ENCODE data around the gene NUDT17.
"Not testable (repeated sequence)": the region's sequence is repeated elsewhere in the genome, so short reads cannot be mapped to it uniquely, and the experiment has no call there.

NUDT17 gene, protein sequence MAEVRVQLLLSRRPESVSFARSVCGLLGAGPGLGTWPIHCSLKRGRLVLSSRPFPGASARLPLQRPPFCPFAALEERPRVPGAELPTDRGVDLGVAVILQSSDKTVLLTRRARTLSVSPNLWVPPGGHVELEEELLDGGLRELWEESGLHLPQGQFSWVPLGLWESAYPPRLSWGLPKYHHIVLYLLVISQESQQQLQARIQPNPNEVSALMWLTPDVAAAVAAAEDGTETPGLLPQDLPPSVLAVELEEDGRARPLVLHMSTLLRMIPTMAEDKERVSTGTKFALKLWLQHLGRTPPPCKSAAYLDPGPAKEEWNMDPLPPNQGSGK

DNA sequence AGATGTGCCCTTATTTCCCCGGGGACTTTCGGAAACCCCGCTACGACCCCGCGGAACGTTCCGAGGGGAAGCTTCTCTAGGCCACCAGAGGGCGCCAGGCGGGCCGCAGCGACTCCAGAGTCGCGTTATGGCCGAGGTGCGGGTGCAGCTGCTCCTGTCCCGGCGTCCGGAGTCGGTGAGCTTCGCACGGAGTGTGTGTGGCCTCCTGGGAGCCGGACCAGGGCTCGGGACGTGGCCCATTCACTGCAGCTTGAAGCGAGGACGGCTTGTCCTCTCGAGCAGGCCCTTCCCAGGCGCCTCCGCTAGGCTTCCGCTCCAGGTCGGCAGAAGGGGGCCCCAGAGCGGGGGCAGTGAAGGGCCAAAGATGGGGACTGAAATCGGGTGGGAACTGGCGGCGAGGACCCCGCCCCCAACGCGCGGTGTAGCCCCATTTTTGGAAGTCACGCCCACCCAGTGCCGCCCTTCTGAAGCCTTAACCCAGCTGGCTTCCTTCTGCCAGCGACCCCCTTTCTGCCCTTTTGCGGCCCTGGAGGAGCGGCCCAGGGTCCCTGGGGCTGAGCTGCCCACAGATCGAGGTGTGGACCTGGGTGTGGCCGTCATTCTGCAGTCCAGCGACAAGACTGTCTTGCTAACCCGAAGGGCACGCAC, at the start of gene NUDT17:
Gene NUDT17, plus strand, starts transcription at position 117 of the 648 bp plus-strand sequence. Its CDS starts 11 bp downstream, at position 128.
- peak; percentile 44 to 67 (median 47) for DNase-seq (ENCODE audit: low read depth in 3 of 3, low spot score in 1 of 3)

DNA sequence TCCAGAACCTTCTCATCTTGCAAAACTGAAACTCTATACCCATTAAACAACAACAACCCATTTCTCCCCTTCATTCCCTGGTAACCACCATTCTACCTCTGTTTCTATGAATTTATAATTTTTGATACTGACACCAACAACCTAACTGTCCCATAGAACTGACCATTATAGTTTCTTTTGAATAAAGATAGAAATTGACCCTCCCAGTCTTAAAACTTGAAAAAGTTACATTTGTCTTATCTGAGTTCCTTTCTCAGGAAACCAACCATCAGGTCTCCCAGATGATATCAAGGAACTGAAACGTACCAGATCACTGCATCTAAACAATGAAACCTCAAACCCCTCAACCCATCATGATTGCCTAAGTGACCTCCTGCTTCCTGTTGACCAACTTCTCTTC, 48.7 kb upstream of the NUDT17 start:
- no peak for DNase-seq (ENCODE audit: low read depth in 3 of 3, low spot score in 1 of 3)

DNA sequence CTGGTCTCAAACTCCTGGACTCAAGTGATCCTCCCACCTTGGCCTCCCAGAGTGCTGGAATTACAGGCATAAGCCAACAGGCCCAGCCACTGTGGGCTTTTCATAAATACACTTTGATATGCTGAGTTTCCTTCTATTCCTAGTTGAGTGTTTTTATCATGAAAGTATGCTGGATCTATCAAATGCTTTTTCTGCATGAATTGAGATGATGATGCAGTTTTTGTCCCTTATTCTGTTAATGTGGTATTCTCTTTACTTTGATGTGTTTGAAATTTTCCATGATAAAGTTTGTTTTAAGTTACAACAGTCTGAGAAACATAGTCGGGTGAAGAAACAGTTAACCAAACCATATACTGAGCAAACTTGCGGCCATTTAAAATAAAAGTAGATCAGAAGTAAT, 45.6 kb upstream of the NUDT17 start:
- DNase-seq (ENCODE audit: low read depth in 3 of 3, low spot score in 1 of 3): no peak

DNA sequence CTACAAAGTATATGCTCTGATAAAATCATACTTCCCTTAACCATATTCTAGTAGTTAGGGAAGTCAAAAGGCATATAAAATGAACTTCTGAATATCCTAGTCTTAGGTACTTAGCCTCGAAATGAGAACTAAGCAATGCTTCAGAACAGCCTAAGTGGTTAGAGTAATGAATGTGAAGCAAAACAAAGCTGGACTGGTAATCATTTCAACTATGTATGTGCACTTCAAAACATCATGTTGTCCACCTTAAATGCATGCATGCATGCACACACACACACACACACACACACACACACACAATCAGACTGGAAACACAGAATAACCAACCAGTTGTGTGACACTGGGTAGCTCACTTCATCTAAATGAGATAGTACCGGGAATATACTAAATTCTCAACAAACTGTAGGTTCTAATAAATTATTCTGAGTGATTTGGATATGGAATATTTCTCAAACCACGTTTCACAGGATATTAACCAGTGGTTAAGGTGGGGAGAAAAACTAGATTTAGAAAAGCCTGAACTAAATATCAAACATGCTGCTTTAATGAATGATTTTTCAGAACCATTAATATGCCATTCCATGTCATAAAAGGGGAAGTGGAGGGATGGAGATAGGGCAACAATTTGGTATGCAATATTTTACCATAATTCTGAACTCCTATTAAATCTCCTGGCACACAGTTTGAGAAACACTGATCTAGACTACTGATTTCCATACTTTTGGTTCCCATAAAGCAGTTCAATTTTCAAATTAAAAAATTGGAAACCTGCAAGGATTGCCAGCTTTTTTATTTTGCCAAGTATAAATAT, 41.0 kb upstream of the NUDT17 start:
- no peak for DNase-seq (ENCODE audit: low read depth in 3 of 3, low spot score in 1 of 3)

DNA sequence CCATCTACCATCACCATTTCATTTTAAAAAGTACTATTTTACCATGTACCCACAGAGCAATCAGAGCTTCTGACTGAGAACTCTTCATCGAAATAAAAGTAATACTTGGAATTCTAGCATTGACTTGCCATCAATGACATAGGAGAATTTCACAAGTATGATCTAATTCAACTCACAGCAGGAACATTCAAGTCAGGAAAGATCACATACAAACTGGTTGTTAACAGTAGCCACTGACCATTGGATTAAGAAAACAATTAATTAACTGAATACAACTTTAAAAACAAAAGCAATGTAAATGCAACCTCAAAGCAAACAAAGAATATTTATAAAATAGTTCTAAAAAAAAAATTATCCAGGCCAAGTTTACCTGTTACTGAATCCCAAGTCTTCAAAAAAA, 40.4 kb upstream of the NUDT17 start:
- DNase-seq (ENCODE audit: low read depth in 3 of 3, low spot score in 1 of 3): no peak

DNA sequence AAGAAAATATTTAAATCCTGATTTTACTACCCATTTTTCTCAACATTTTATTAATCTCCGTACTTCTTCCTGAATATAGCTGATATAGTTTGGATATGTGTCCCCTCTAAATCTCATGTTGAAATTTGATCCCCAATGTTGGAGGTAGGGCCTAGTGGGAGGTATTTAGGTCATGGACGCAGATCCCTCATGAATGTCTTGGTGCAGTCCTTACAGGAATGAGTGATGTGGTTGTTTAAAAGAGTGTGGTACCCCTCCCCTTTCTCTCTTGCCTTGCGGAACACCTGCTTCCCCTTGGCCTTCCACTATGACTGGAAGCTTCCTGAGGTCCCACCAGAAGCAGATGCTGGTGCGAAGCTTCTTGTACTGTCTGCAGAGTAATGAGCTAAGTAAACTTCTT, 39.0 kb upstream of the NUDT17 start:
- no peak for DNase-seq (ENCODE audit: low read depth in 3 of 3, low spot score in 1 of 3)

DNA sequence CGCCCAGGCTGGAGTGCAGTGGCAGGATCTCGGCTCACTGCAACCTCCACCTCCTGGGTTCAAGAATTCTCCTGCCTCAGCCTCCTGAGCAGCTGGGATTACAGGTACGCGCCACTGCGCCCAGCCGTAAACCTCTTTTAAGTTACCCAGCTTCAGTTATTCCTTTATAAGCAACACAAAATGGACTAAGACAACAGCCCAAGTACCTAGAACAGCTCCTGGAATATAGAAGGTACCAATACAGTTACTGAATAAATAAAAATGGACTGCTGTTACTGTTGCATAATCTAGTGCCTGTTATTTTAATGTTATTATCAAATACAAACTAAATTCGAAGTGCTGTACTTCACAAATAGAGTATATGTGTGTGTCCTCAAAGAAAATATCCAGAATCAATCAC, 38.6 kb upstream of the NUDT17 start:
- DNase-seq (ENCODE audit: low read depth in 3 of 3, low spot score in 1 of 3): no peak

DNA sequence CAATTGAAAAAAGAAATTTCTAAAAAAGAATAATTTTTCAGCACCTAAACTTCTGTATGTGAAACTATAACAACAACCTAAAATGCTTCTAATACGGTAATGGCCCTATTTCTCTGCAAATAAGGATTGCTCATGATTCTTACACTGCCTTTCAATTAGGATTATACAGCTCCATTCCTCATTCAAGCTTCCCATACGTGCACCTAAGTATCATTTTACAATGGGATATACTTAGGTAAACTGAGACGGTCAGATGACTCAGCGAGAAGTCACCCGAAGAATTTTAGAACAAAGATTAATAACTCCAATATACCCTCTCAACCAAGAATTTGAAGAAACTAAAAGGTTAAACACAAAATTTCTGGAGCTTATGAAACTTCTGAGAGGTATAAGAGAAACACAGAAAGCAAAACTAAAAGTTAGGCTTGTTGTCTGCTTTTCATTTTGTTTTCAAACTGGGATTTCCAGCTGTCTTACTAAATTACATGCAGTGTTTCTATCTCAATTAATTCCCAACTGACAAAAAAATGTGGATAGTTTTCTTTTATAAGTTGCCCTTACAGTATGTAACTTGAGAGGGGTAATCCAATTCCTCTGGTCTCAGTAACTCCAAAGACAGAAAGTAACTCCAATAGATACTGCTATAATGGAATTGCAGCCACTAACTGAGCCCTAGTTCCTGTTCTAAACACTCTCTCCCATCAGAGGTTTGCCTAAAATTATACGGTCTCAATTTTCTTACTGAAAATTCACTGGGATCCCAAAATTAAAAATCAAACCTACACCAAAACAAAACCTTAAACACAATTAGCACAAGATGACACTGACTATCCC, 32.2 kb upstream of the NUDT17 start:
- not testable (repeated sequence) for DNase-seq (ENCODE audit: low read depth in 3 of 3, low spot score in 1 of 3)

DNA sequence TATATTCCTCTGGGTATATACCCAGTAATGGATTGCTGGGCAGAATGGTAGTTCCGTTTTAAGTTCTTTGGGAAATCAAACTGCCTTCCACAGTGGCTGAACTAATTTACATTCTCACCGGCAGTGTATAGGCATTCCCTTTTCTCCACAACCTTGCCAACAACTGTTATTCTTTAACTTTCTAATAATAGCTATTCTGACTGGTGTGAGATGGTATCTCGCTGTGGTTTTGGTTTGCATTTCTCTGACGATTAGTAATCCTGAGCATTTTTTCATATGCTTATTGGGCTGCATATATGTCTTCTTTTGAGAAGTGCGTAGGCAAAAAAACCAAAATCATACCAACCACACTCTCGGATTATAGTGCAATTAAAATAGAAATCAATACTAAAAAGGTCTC, 27.3 kb upstream of the NUDT17 start:
- DNase-seq (ENCODE audit: low read depth in 3 of 3, low spot score in 1 of 3): not testable (repeated sequence)

DNA sequence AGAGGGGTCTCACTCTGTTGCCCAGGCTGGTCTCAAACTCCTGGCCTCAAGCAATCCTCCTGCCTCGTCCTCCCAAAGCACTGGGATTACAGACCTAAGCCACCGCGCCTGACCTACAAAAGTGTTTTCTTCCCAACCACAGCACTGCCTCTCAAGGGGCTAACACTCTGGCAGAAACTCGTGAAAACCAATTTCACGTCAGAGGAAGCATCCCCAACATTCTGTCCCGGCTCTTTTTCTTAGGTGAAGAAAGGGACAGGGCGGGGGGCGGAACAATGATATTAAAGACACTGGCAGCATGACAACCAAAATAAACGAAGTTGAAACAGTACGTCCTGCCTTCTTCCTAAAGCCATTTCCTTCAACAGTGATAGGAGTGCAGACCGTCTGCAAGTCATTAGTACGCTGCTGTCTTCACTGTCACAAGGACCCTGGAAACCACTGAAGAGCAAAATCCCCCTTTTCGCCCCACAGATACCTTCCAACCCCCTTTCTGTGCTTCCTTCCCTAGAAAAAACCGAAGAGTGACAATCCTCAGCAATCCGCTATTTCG, 22.6 kb upstream of the NUDT17 start:
- not testable (repeated sequence) for DNase-seq (ENCODE audit: low read depth in 3 of 3, low spot score in 1 of 3)

DNA sequence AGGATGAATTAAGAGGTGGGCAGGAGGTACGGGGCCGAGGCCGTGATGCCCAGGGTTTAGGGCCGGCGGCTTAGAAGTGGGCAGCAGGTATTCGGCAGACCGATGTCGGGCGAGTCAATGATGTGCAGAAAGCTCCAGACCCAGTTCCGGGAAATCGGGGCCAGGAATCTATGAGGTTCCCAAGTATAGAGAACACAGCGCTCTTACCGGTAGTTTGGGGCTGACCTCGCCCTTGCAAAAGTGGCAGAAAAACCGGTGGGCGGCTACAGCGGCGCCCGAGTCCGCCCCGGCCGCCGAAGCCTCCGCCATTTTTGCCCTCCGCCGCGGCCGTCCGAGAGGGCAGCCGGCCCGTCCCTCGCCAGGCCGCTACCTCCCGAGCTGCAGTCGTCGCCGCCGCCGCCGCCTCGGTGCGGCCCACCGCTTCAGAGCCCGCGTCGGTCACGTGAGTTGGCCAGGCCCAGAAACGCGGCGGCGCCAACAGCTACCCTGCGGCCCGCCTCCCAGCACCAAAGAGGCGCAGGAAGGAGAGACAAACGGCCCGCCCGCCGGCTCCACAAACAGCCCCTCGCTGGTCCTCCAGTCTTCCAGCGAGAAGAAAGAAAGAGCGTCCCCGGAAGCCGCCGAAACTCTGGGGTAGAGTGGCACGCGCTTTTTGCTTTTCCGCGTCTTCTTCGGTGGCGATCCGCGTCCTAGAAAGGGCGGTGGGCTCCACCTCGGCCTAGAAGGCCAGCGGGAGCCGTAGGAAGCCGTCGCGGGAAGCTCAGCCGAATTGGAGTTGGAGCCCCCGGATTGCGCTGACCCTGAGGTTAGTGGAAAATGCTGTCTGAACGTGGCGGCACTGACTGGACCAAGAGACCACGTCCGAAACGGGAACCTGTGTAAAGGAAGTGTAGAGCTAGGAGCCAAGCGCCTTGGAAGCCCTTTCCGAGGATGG, 21.6 kb upstream of the NUDT17 start, which contains the start of the genes POLR3C and RNF115:
Gene POLR3C, plus strand, starts transcription at position 636 of the 934 bp plus-strand sequence. CDS start 1,577 bp downstream, outside the sequence.
Gene RNF115, minus strand, starts transcription at position 531 of the 934 bp plus-strand sequence. Its CDS starts 222 bp downstream, at position 309.
- peak; percentile 70 to 75 (median 71) for DNase-seq (ENCODE audit: low read depth in 3 of 3, low spot score in 1 of 3)

DNA sequence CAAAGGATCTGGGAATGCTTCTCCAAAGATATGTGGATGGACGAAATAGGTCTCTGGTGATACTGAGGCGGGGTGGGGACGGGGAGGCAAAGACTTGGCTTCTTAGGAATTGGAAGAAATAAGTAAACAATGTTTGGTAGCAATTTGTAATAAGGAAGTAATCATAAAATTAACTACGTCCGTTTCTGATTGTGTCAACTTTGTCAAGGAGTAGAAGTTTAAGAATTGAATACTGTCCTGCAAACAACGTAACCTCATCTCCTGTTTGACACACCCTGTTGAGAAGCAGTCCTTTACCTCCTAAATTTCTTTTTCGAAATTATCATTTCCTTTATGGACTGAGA, 21.0 kb upstream of the NUDT17 start:
- DNase-seq (ENCODE audit: low read depth in 3 of 3, low spot score in 1 of 3): no peak

DNA sequence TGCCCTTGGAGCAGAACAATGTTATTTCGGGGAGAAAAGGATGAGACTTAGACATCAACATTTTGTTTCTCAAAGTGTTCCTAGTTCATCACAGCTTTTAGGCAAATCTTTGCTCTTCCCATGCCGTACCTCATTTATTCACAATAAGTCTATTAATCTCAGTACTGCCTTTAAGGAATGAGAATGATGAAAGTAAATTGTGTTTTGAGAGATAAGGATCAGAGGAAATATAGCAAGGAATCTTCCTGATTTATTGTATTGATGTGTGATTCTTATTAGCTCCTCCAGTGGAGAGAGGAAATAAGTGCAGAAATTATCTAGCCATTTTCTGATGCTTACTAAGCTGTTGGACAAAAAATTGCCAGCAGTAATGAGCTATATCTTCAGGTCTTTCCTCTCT, 19.4 kb upstream of the NUDT17 start:
- DNase-seq (ENCODE audit: low read depth in 3 of 3, low spot score in 1 of 3): no peak

DNA sequence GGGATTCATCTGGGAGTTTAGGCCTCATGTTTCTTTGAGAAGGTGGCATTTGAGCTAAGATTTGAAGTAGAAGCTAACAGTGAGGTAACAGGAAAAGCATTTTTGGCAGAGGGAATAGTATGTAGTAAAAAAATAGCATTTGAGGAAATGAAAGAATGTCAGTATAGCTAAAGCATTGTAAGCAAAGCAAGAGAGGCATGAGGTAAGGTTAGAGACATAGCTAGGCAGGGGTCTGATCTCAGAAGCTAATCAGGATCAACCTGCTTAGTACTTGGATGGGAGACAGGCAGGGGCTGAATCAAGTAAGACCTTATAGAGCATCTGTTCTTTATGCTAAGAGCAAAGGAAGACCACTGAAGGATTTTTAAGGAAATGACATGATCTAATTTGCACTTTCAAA, 17.5 kb upstream of the NUDT17 start:
- DNase-seq (ENCODE audit: low read depth in 3 of 3, low spot score in 1 of 3): no peak

DNA sequence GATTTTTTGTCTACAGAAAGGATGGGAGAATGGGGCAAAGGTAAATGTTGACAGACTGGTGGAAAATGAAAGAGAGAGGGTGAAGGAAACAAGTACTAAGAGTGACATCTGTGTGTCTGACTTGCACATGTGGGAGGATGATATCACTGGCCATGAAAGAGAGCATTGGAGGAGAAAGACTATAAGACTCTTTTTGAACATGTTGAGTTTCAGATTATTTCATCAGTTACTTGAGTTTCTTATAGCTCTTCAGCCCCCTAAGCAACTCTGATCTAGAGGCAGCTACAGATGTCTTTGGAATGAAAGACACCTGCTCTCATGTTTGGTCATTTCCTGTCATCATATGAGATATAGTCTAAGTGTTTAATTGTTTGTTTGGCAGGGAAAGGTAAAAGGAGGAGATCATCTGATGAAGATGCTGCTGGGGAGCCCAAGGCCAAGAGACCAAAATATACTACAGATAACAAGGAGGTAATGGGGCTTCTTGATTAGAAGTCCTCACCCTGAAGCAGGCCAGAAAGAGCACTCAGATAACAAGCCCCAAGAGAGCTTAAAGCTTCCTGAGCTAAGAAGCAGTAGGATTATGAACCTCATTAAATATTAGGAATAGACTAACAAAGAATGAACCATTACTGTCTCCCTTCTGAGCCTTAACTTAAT, 16.9 kb upstream of the NUDT17 start:
- DNase-seq (ENCODE audit: low read depth in 3 of 3, low spot score in 1 of 3): no peak

DNA sequence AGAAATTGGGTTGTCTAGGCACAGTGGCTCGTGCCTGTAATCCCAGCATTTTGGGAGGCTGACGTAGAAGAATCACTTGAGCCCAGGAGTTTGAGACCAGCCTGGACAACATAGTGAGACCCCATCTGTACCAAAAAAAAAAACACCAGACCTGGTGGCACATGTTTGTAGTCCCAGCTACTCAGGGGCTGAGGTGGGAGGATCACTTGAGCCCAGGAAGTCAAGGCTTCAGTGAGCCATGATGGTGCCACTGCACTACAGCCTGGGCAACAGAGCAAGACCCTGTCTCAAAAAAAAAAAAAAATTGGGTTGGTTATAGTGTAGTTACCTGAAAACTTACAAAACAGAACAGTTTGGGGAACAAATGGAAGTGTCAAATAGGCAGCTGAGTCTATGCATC, 14.6 kb upstream of the NUDT17 start:
- DNase-seq (ENCODE audit: low read depth in 3 of 3, low spot score in 1 of 3): not testable (repeated sequence)

DNA sequence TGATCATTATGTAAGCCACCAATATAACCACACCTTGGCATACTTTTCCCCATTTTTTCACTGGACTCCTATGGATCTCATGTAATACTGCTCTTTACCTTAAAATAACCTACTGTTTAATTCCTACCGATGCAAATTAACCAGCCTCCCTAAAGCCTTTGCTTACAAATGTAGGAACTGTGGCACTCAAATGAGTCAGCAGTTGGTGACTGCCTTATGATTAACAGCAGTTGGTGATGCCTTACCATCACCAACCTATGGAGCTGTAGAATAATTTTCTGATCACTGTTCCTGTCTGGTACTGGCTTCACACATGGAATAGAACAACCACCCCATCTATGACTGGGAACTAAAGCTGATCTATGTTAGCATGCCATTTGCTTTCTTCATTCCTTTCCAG, 7.8 kb upstream of the NUDT17 start:
- no peak for DNase-seq (ENCODE audit: low read depth in 3 of 3, low spot score in 1 of 3)

DNA sequence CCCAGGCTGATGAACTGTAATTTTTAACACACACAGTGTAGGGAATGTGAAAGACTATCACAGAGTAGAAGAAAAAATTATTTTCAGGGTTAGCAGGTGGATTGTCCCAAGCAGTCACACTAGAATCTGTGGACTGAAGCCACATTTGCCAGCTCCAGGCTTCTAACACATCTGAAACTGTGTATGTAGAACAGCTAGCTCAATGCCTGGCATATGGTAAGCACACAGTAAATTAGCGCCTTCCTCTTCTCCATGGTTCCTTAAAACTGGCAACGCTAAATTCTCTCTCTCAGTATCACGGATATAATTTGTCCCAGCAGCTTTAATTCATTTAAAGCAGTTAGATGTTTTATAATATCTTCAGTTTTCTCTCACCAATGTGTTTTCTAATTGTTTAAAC, 2.4 kb upstream of the NUDT17 start:
- no peak for DNase-seq (ENCODE audit: low read depth in 3 of 3, low spot score in 1 of 3)

DNA sequence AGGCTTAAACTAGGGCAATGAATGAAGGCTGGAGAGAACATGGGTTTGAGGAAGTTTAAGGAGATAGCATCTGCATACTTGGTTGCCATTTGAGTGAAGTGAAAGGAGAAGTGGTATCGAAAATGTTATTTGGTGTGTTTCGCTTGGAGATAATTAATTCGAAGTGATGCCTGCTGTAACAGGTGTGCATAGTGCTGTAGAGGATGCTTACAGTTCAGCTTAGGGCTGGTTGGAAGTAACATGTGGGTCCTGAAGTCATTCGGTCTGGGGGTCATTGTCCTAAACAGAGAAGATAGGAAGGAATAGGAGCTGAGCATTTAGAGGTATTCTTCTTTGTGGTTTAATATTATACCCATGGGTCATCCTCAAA, 301 bp upstream of the NUDT17 start:
- no peak for DNase-seq (ENCODE audit: low read depth in 3 of 3, low spot score in 1 of 3)
